HPDE6-E6E7 (cell line): ENCODE data around the gene FOSL2.

Experiments
- DNase-seq: peaks from one replicate; pipeline ENCODE4 v3.0.0; 2011; ENCODE audit warnings: missing footprints; ENCODE audit errors: extremely low spot score

The FOSL2 gene

GRCh38 chr2:28392297-28393113 lies at the start of gene FOSL2:
FOSL2 (plus strand) TSS chr2:28392858; CDS start chr2:28393721, 863 bp downstream.
- DNase-seq, result peak; percentile 87

GRCh38 chr2:28343184-28343942 lies 49.3 kb upstream of the FOSL2 start:
- DNase-seq, result no peak

GRCh38 chr2:28343971-28344715 lies 48.5 kb upstream of the FOSL2 start:
- DNase-seq, result no peak

GRCh38 chr2:28344756-28345373 lies 47.8 kb upstream of the FOSL2 start:
- no peak for DNase-seq

- DNase-seq, result no peak
Observed at GRCh38 chr2:28345619-28346018, 47.0 kb upstream of the FOSL2 start.

- no peak for DNase-seq
Observed at GRCh38 chr2:28346587-28346986, 46.1 kb upstream of the FOSL2 start.

- no peak for DNase-seq
Observed at GRCh38 chr2:28347193-28347592, 45.5 kb upstream of the FOSL2 start.

- DNase-seq, result no peak
Observed at GRCh38 chr2:28347596-28347995, 45.1 kb upstream of the FOSL2 start.

GRCh38 chr2:28348149-28348567 lies 44.5 kb upstream of the FOSL2 start:
- DNase-seq, result no peak

- DNase-seq, result no peak
Observed at GRCh38 chr2:28348921-28349320, 43.7 kb upstream of the FOSL2 start.

GRCh38 chr2:28349546-28350165 lies 43.0 kb upstream of the FOSL2 start:
- no peak for DNase-seq

- no peak for DNase-seq
Observed at GRCh38 chr2:28350196-28350595, 42.5 kb upstream of the FOSL2 start.

GRCh38 chr2:28350791-28351285 lies 41.8 kb upstream of the FOSL2 start:
- no peak for DNase-seq

- DNase-seq, result no peak
Observed at GRCh38 chr2:28351621-28352020, 41.0 kb upstream of the FOSL2 start.

- no peak for DNase-seq
Observed at GRCh38 chr2:28352104-28352503, 40.6 kb upstream of the FOSL2 start.

- DNase-seq, result no peak
Observed at GRCh38 chr2:28352610-28353195, 40.0 kb upstream of the FOSL2 start.

GRCh38 chr2:28354920-28355520 lies 37.6 kb upstream of the FOSL2 start:
- DNase-seq, result no peak

- no peak for DNase-seq
Observed at GRCh38 chr2:28355521-28356094, 37.0 kb upstream of the FOSL2 start.

- no peak for DNase-seq
Observed at GRCh38 chr2:28356095-28356911, 36.4 kb upstream of the FOSL2 start.
